Measurements from ENCODE around the gene ERICH6. TPM values are rescaled to one million over a fixed set of nuclear protein-coding genes. Genes with fewer than 3 reads are reported as not detected.
A peak's percentile ranks its signal among the peaks of the same experiment; 100 is the strongest.

The ERICH6 gene
- total RNA-seq, 2 donors from 2014 or later: 0.33 TPM; not detected in 1

DNA sequence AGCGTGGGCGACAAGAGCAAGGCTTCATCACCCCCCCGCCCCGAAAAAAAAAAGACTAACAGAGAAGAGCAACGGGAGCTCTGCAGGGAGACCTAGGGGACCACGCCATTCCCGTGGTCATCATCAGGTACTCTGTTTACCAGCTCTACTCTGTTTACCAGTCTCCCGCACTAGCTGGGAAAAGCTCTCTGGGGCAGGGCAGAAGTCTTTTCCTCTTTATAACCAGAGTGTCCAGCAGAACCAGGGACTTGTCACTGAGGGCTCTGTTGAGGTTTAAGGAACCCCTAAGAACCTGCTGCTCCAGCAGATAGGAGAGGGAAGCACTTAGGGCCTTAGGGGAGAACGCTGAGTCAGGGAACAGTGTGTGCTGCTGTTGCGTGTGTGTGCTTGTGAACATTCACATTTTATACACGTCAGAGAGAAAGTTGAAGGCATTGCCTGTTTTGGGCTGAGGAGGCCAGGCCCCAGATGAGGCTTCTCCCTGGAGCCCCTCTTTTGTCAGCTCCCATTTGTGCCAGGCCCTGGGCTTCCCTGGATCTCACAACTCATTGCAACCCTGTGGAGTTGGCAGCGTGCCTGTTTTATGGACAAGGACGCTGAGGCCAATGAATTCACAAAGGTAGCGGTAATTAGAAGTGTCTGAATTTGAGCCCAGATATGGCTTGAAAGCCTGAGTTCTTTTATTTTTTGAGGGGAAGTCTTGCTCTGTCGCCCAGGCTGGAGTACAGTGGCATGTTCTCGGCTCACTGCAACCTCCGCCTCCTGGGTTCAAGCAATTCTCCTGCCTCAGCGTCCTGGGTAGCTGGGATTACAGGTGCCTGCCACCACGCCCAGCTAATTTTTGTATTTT is 24.2 kb upstream of the ERICH6 start:
- Mint-ChIP-seq H3K9me3 (no peaks in the 10 kb centered on the region), H3K27me3 (no peaks in the 10 kb centered on the region), H3K4me1 (ENCODE audit: low read depth in 2 of 2) (peaks cover 0 to 4% of the 10 kb centered on the region in 2 donors), H3K27ac (no peak overlapping the region), H3K4me3 (no peak overlapping the region), H3K36me3 (no peaks in the 10 kb centered on the region)
- ATAC-seq (no peak), DNase-seq (ENCODE audit: low spot score) (no peak)

DNA sequence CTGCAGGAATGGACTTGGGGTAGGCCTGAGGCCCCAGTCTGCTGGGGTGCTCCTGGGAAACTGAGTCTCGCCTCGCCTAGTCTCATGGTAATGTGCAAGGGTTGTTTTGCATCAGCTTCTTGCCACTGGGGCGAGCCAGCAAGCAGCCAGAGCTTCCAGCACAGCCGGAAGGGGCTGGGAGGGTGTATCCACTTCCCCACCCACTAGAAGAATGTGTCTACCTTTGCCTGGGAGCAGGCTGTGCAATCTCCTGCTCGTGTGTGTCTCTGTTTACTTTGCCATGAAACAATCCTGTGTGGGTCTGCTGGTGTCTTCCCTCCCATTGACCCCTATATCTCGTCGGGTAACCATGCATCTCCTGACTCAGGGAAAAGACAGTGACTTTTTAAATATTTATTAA is 21.8 kb upstream of the ERICH6 start:
- Mint-ChIP-seq H3K27ac (no peak overlapping the region), H3K4me3 (no peak overlapping the region), H3K36me3 (no peaks in the 10 kb centered on the region), H3K4me1 (ENCODE audit: low read depth in 2 of 2) (peaks cover 0 to 10% of the 10 kb centered on the region in 2 donors), H3K9me3 (no peaks in the 10 kb centered on the region), H3K27me3 (no peaks in the 10 kb centered on the region)
- ATAC-seq: no peak
- no peak for DNase-seq (ENCODE audit: low spot score)

GRCh38 chr3:150723946-150724345 is 20.2 kb upstream of the ERICH6 start:
- peaks cover 0 to 6% of the 10 kb centered on the region in 2 donors for H3K4me1 Mint-ChIP-seq (ENCODE audit: low read depth in 2 of 2)
- no peaks in the 10 kb centered on the region for H3K9me3 Mint-ChIP-seq
- DNase-seq (ENCODE audit: low spot score): no peak
- H3K4me3 Mint-ChIP-seq: no peak overlapping the region
- no peak for ATAC-seq
- no peaks in the 10 kb centered on the region for H3K27me3 Mint-ChIP-seq
- H3K36me3 Mint-ChIP-seq: no peaks in the 10 kb centered on the region
- no peak overlapping the region for H3K27ac Mint-ChIP-seq

DNA sequence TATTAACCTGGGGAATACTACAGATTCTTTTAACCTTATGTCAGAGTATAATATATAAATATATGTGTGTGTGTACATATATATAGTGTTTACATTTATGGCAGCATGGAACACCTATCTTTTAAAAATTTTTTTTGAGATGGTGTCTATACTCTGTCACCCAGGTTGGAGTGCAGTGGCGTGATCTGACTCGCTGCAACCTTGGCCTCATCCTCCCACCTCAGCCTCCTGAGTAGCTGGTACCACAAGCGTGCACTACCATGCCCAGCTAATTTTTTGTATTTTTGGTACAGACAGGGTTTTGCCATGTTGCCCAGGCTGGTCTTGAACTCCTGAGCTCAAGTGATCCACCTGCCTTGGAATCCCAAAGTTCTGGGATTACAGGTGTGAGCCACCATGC is 18.5 kb upstream of the ERICH6 start:
- Mint-ChIP-seq H3K4me1 (ENCODE audit: low read depth in 2 of 2) (peaks cover 0 to 6% of the 10 kb centered on the region in 2 donors), H3K4me3 (no peak overlapping the region), H3K9me3 (no peaks in the 10 kb centered on the region), H3K36me3 (no peaks in the 10 kb centered on the region), H3K27ac (no peak overlapping the region), H3K27me3 (no peaks in the 10 kb centered on the region)
- ATAC-seq (no peak), DNase-seq (ENCODE audit: low spot score) (no peak)

- H3K4me3 Mint-ChIP-seq: no peak overlapping the region
- peak; percentile 68 to 81 for ATAC-seq
- no peaks in the 10 kb centered on the region for H3K9me3 Mint-ChIP-seq
- peaks cover 0 to 6% of the 10 kb centered on the region in 2 donors for H3K4me1 Mint-ChIP-seq (ENCODE audit: low read depth in 2 of 2)
- H3K27ac Mint-ChIP-seq: no peak overlapping the region
- no peak for DNase-seq (ENCODE audit: low spot score)
- no peaks in the 10 kb centered on the region for H3K36me3 Mint-ChIP-seq
- no peaks in the 10 kb centered on the region for H3K27me3 Mint-ChIP-seq
Observed at GRCh38 chr3:150721285-150722130, 17.8 kb upstream of the ERICH6 start.

DNA sequence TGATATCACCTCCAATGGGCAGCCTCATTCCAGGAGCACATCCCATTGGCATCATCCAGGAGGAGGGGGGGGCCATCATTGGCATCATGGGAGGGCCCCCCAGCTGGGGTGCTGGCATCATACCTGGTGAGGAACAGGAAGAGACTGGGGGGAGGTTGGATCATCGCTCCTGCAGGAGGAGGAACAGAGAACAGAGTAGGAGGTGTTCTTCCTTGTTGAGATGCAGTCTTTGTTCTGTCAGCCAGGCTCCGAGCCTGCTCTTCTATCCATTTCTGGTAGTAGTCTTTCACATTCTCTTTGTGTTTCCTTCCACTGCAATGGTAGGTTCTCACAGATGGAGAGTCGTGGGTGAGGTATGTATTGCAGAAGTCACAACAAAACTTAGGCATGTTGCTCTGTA is 16.7 kb upstream of the ERICH6 start:
- peaks cover under 1% of the 10 kb centered on the region for H3K36me3 Mint-ChIP-seq
- no peak overlapping the region for H3K4me3 Mint-ChIP-seq
- H3K27me3 Mint-ChIP-seq: no peaks in the 10 kb centered on the region
- no peaks in the 10 kb centered on the region for H3K9me3 Mint-ChIP-seq
- ATAC-seq (no peak), DNase-seq (ENCODE audit: low spot score) (no peak)
- no peak overlapping the region for H3K27ac Mint-ChIP-seq
- H3K4me1 Mint-ChIP-seq (ENCODE audit: low read depth in 2 of 2): peaks cover 0 to 6% of the 10 kb centered on the region in 2 donors

GRCh38 chr3:150710097-150710496 is 6.4 kb upstream of the ERICH6 start:
- Mint-ChIP-seq H3K9me3 (peaks cover 7% of the 10 kb centered on the region), H3K4me3 (no peak overlapping the region), H3K36me3 (peaks cover 52% of the 10 kb centered on the region), H3K27me3 (no peaks in the 10 kb centered on the region), H3K27ac (no peak overlapping the region), H3K4me1 (ENCODE audit: low read depth in 2 of 2) (peaks cover 12 to 14% of the 10 kb centered on the region in 2 donors)
- DNase-seq (ENCODE audit: low spot score) (no peak), ATAC-seq (peak in 1 of 2 donors; percentile 43)

DNA sequence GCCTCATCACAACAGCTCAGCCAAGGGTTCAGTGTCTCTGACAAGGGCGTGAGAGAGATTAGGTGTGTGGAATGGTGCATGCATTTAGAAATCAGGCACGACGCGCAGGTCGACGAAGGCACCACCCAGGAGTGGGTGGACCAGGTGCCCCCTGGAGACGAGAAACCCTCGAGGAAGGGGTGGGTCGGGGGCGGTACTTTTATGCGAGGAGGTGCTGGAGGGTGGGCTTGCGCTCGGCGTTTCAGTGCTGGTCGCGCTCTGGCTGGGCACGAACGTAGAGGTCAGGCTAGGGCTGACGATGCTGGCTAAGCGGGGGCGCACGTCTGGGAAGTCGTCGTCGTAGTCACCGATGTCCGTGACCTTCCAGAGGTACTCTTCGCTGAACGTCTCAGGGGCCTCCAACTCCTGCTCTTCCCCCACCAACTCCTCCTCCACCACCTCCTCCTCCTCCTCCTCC is 393 bp downstream of the ERICH6 start:
- DNase-seq (ENCODE audit: low spot score) (no peak), ATAC-seq (peak in 1 of 2 donors; percentile 83)
- Mint-ChIP-seq H3K4me3 (peak overlapping the region; percentile 85), H3K9me3 (no peaks in the 10 kb centered on the region), H3K4me1 (ENCODE audit: low read depth in 2 of 2) (peaks cover 18 to 21% of the 10 kb centered on the region in 2 donors), H3K27ac (peak overlapping the region; percentile 88 to 94), H3K36me3 (peaks cover 8% of the 10 kb centered on the region), H3K27me3 (no peaks in the 10 kb centered on the region)

DNA sequence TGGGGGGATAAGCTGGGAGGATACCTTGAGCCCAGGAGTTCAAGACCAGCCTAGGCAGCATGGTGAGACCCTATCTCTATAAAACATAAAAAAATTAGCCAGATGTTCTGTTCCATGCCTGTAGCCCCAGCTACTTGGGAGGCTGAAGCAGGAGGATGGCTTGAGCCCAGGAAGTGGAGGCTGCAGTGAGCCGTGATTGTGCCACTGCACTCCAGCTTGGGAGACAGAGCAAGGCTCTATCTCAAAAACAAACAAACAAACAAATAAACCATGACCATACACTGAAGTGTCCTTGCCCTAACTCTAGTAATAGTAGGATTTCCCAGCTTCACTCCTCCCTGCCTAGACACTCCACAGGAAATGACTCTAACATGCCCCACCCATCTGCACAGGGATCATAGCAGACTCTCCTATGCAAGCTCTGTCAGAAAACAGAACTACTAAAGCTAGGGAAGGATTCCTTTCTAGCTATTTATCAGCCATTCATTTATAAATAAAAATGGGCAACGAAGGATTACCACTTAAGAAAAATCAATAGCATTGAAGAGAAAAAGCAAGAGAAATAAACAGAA is 4.6 kb downstream of the ERICH6 start:
- H3K4me3 Mint-ChIP-seq: no peak overlapping the region
- no peaks in the 10 kb centered on the region for H3K27me3 Mint-ChIP-seq
- peaks cover 9 to 14% of the 10 kb centered on the region in 2 donors for H3K4me1 Mint-ChIP-seq (ENCODE audit: low read depth in 2 of 2)
- no peaks in the 10 kb centered on the region for H3K36me3 Mint-ChIP-seq
- no peak overlapping the region for H3K27ac Mint-ChIP-seq
- H3K9me3 Mint-ChIP-seq: no peaks in the 10 kb centered on the region
- DNase-seq (ENCODE audit: low spot score) (no peak), ATAC-seq (no peak)

DNA sequence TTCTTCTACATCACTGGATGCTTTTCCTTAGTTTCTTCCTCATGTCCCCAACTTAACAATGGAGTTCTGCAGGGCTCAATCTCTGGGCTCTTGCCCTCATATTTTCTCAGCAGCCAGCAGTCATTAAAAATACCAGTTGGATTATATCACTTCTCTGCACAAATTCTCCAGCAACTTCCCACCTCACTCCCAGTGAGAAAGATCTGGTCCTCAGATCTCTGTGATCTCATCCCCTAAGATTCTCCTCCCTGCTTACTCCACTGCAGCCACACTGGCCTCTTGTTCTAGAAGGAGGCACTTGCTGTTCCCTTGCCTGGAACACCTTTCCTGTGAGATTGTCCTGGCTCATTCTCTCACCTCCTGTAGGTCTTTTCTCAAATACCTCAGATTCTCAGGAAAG is 6.1 kb downstream of the ERICH6 start:
- H3K36me3 Mint-ChIP-seq: no peaks in the 10 kb centered on the region
- no peak overlapping the region for H3K27ac Mint-ChIP-seq
- H3K4me3 Mint-ChIP-seq: no peak overlapping the region
- ATAC-seq: no peak
- peaks cover 2 to 3% of the 10 kb centered on the region in 2 donors for H3K4me1 Mint-ChIP-seq (ENCODE audit: low read depth in 2 of 2)
- DNase-seq (ENCODE audit: low spot score): no peak
- no peaks in the 10 kb centered on the region for H3K9me3 Mint-ChIP-seq
- no peaks in the 10 kb centered on the region for H3K27me3 Mint-ChIP-seq

- DNase-seq (ENCODE audit: low spot score) (no peak), ATAC-seq (no peak)
- H3K36me3 Mint-ChIP-seq: no peaks in the 10 kb centered on the region
- no peak overlapping the region for H3K27ac Mint-ChIP-seq
- H3K4me3 Mint-ChIP-seq: no peak overlapping the region
- H3K27me3 Mint-ChIP-seq: no peaks in the 10 kb centered on the region
- H3K9me3 Mint-ChIP-seq: no peaks in the 10 kb centered on the region
- no peaks in the 10 kb centered on the region for H3K4me1 Mint-ChIP-seq (ENCODE audit: low read depth in 2 of 2)
Observed at GRCh38 chr3:150691414-150692040, 12.2 kb downstream of the ERICH6 start.

DNA sequence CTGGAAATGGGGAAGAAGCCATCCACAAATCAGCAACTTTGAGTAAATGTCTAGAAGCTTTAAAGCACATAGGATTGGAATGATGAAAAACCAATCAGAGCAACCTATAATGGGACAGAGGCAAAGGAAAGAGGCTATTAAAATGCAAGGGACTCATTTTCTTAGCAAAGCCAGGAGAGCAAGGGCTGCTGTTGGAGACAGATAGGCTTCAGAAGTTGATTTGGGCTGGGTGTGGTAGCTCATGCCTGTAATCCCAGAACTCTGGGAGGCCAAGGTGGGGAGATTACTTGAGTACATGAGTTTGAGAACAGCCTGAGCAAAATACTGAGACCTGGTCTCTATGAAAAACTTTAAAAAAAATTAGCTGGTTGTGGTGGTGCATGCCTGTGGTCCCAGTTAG is 16.1 kb downstream of the ERICH6 start:
- Mint-ChIP-seq H3K4me3 (no peak overlapping the region), H3K27ac (no peak overlapping the region), H3K36me3 (no peaks in the 10 kb centered on the region), H3K27me3 (no peaks in the 10 kb centered on the region), H3K4me1 (ENCODE audit: low read depth in 2 of 2) (no peaks in the 10 kb centered on the region), H3K9me3 (no peaks in the 10 kb centered on the region)
- DNase-seq (ENCODE audit: low spot score) (no peak), ATAC-seq (no peak)

GRCh38 chr3:150682824-150683223 is 20.9 kb downstream of the ERICH6 start:
- no peak for ATAC-seq

More at GRCh38 chr3:150682824-150683223, 20.9 kb downstream of the ERICH6 start:
- DNase-seq (ENCODE audit: low spot score): no peak
- H3K27ac Mint-ChIP-seq: no peak overlapping the region
- H3K9me3 Mint-ChIP-seq: no peaks in the 10 kb centered on the region
- H3K4me3 Mint-ChIP-seq: no peak overlapping the region
- no peaks in the 10 kb centered on the region for H3K36me3 Mint-ChIP-seq
- peaks cover 5 to 11% of the 10 kb centered on the region in 2 donors for H3K4me1 Mint-ChIP-seq (ENCODE audit: low read depth in 2 of 2)
- no peaks in the 10 kb centered on the region for H3K27me3 Mint-ChIP-seq

Data from natural killer cell treated with Interleukin-12 subunit alpha and Interleukin-12 subunit beta and Interleukin-15 and Interleukin-18, amount 100 ng/mL, for 72 hours (primary cell).